ENCODE measurements around the gene ARHGAP24. TPM values are rescaled to one million over a fixed set of nuclear protein-coding genes. Genes with fewer than 3 reads are reported as not detected.

ARHGAP24 gene
- total and polyA plus RNA-seq, 2 of the 13 experiments (the other 11 are each of a cell fraction or from before 2014, with no cell fraction given): 0.07 to 0.55 TPM

DNA sequence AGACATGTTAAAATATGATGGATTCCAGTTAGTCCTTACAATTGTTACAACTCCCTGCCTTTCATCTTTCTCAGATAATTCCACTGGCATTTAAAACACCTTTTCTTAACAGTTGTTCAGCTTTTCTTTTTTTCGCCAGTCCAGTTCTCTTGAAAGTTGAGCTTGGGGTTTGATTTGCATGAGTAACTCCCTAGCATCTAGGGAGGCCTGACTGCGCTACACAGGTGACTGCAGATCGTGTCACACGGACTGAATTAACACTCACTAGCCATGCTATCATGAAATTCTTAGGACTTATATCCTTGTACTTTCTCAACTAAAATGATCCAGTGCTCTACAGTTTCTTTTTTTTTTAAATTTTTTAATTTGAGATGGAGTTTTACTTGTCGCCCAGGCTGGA is 69.8 kb downstream of the ARHGAP24 start:
- no peak overlapping the region for H3K4me2 ChIP-seq (ENCODE audit: low read depth, low read length)
- H3K36me3 ChIP-seq (replicated peaks in 1 of 2; ENCODE audit: control insufficient read depth in 1 of 2, insufficient read depth in 2 of 2, low read length in 2 of 2): no peaks in the 10 kb centered on the region
- no peak for DNase-seq (ENCODE audit: low spot score)
- no peak overlapping the region for H3K4me3 ChIP-seq (replicated peaks in 1 of 3; ENCODE audit: insufficient read depth in 1 of 3, low read depth in 2 of 3, low read length in 3 of 3)
- no peak for ATAC-seq
- H3K27ac ChIP-seq (ENCODE audit: extremely low read length, insufficient read depth, low read length): no peak overlapping the region
- H4K20me1 ChIP-seq (ENCODE audit: insufficient read depth, low read length): no peaks in the 10 kb centered on the region
- intact Hi-C loops (cut with micrococcal nuclease; ENCODE audit: unreplicated experiment) (no loop called here), in situ Hi-C loops (cut with HindIII; ENCODE audit: extremely low pct_ligation_motif_present, low pct_unique_long_range_greater_than_20kb) (no loop called here)
- TF ChIP-seq SMYD3 (CRISPR knock-in tag; IDR thresholded peaks at IDR 0.05): no peak
- TF ChIP-seq NR2C2 (CRISPR knock-in tag; IDR thresholded peaks at IDR 0.05; ENCODE audit: borderline replicate concordance): no peak
- no peak for TF ChIP-seq ZNF292 (CRISPR knock-in tag; IDR thresholded peaks at IDR 0.05; ENCODE audit: borderline replicate concordance, low read depth)
- TF ChIP-seq RARG (CRISPR knock-in tag; IDR thresholded peaks at IDR 0.05; ENCODE audit: low read depth): no peak
- TF ChIP-seq ZNF773 (CRISPR knock-in tag; IDR thresholded peaks at IDR 0.05; ENCODE audit: borderline replicate concordance): no peak
- TF ChIP-seq, protein P1, sequence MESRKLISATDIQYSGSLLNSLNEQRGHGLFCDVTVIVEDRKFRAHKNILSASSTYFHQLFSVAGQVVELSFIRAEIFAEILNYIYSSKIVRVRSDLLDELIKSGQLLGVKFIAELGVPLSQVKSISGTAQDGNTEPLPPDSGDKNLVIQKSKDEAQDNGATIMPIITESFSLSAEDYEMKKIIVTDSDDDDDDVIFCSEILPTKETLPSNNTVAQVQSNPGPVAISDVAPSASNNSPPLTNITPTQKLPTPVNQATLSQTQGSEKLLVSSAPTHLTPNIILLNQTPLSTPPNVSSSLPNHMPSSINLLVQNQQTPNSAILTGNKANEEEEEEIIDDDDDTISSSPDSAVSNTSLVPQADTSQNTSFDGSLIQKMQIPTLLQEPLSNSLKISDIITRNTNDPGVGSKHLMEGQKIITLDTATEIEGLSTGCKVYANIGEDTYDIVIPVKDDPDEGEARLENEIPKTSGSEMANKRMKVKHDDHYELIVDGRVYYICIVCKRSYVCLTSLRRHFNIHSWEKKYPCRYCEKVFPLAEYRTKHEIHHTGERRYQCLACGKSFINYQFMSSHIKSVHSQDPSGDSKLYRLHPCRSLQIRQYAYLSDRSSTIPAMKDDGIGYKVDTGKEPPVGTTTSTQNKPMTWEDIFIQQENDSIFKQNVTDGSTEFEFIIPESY (CRISPR knock-in tag; IDR thresholded peaks at IDR 0.05): no peak
- no peak for TF ChIP-seq ZNF644 (CRISPR knock-in tag; IDR thresholded peaks at IDR 0.05; ENCODE audit: low read depth)
- TF ChIP-seq ATF7-NPFF (CRISPR knock-in tag; IDR thresholded peaks at IDR 0.05; ENCODE audit: low read depth): no peak
- no peak for TF ChIP-seq FOXA3 (CRISPR knock-in tag; IDR thresholded peaks at IDR 0.05)
- TF ChIP-seq, protein P2, sequence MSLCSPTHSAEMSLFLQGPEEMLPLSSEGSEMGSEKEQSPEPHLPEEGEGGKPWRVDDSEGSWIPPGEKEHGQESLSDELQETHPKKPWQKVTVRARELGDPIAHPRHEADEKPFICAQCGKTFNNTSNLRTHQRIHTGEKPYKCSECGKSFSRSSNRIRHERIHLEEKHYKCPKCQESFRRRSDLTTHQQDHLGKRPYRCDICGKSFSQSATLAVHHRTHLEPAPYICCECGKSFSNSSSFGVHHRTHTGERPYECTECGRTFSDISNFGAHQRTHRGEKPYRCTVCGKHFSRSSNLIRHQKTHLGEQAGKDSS (CRISPR knock-in tag; IDR thresholded peaks at IDR 0.05; ENCODE audit: borderline replicate concordance, low read depth): no peak
- TF ChIP-seq POLR2AphosphoS5 (IDR thresholded peaks at IDR 0.05; ENCODE audit: low read depth, low read length): no peak
- TF ChIP-seq ZNF549 (CRISPR knock-in tag; IDR thresholded peaks at IDR 0.05): no peak
- TF ChIP-seq, protein P3, sequence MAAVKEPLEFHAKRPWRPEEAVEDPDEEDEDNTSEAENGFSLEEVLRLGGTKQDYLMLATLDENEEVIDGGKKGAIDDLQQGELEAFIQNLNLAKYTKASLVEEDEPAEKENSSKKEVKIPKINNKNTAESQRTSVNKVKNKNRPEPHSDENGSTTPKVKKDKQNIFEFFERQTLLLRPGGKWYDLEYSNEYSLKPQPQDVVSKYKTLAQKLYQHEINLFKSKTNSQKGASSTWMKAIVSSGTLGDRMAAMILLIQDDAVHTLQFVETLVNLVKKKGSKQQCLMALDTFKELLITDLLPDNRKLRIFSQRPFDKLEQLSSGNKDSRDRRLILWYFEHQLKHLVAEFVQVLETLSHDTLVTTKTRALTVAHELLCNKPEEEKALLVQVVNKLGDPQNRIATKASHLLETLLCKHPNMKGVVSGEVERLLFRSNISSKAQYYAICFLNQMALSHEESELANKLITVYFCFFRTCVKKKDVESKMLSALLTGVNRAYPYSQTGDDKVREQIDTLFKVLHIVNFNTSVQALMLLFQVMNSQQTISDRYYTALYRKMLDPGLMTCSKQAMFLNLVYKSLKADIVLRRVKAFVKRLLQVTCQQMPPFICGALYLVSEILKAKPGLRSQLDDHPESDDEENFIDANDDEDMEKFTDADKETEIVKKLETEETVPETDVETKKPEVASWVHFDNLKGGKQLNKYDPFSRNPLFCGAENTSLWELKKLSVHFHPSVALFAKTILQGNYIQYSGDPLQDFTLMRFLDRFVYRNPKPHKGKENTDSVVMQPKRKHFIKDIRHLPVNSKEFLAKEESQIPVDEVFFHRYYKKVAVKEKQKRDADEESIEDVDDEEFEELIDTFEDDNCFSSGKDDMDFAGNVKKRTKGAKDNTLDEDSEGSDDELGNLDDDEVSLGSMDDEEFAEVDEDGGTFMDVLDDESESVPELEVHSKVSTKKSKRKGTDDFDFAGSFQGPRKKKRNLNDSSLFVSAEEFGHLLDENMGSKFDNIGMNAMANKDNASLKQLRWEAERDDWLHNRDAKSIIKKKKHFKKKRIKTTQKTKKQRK (IDR thresholded peaks at IDR 0.05; ENCODE audit: low read length): no peak
- TF ChIP-seq ATF1 (CRISPR knock-in tag; IDR thresholded peaks at IDR 0.05): no peak
- no peak overlapping the region for H3K9ac ChIP-seq (ENCODE audit: insufficient read depth, low read depth, low read length)
- H3K79me2 ChIP-seq (ENCODE audit: insufficient read depth, low read length): no peaks in the 10 kb centered on the region
- no peaks in the 10 kb centered on the region for H3K4me1 ChIP-seq (ENCODE audit: insufficient read depth, low read length)
- 64% methylated on average over 5 of the region's 5 CpGs for WGBS (ENCODE audit: low lambda C conversion rate)
- no peaks in the 10 kb centered on the region for H3K9me3 ChIP-seq (ENCODE audit: low read length)
- FAIRE-seq: no peak
- ChIA-PET CTCF (ENCODE audit: low intra/inter-chr PET ratio, low total read pairs) (no interaction called here), POLR2A (no interaction called here)
- H2AFZ ChIP-seq (ENCODE audit: low read length): no peak overlapping the region
- no peaks in the 10 kb centered on the region for H3K27me3 ChIP-seq (ENCODE audit: control insufficient read depth in 1 of 2, insufficient read depth in 2 of 2, low read length in 2 of 2)
- no TSS peak for BruUV-seq (replicated peaks)

All from HepG2 (cell line).